OCI-LY7 (cell line): ENCODE measurements around the gene KDM3A.

Experiments
- EZH2phosphoT487 ChIP-seq: fragments of 200-600 bp; sonication (generic); IDR thresholded peaks from 2 replicates; pipeline ENCODE4 v1.6.1; 2018; ENCODE audit warnings: low read depth, borderline replicate concordance, mild to moderate bottlenecking, mixed run types, antibody characterized with exemption, low read length, moderate library complexity, mixed read lengths
- TF ChIP-seq, protein P1 (sequence below): fragments of 200-600 bp; sonication (generic); conservative IDR thresholded peaks from 2 replicates; pipeline ENCODE4 v1.5.1; 2014; ENCODE audit warnings: mild to moderate bottlenecking, antibody characterized with exemption, low read length, moderate library complexity, mixed read lengths

DNA sequence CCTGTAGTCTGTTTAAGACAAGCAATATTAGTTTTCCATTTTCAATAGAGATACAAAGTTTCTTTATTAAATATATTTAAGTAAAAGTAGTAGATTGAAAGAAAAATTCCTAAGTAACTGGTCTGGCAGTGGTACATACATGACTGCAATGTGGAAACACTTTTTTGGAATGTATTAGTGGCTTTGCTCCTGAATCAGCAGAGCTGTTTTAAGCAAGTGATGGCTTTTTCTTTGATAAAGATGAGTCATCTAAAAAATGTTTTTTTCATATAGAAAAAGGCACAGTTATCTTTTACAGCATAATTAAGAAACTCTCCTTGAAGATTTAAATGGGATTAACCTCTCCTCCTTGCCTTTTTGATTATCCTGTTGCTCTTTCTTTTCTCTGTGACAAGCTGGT lies 34.9 kb downstream of the KDM3A start:
- TF ChIP-seq, protein P1, sequence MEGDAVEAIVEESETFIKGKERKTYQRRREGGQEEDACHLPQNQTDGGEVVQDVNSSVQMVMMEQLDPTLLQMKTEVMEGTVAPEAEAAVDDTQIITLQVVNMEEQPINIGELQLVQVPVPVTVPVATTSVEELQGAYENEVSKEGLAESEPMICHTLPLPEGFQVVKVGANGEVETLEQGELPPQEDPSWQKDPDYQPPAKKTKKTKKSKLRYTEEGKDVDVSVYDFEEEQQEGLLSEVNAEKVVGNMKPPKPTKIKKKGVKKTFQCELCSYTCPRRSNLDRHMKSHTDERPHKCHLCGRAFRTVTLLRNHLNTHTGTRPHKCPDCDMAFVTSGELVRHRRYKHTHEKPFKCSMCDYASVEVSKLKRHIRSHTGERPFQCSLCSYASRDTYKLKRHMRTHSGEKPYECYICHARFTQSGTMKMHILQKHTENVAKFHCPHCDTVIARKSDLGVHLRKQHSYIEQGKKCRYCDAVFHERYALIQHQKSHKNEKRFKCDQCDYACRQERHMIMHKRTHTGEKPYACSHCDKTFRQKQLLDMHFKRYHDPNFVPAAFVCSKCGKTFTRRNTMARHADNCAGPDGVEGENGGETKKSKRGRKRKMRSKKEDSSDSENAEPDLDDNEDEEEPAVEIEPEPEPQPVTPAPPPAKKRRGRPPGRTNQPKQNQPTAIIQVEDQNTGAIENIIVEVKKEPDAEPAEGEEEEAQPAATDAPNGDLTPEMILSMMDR = no peak
- TF ChIP-seq EZH2phosphoT487 = no peak
